OCI-LY3 (cell line): Measurements from ENCODE around the gene SLC13A5.

Source experiments
- H2AFZ ChIP-seq: fragments of 200-600, 300-600 bp; shearing (Covaris generic); 2 replicates; pipeline ENCODE4 v1.6.0; 2014; ENCODE audit warnings: antibody characterized with exemption, low read depth, low read length
- H3K27ac ChIP-seq: fragments of 200-600, 300-600 bp; sonication (generic); 2 replicates; pipeline ENCODE4 v1.5.1; 2014; ENCODE audit warnings: mild to moderate bottlenecking, low read length, moderate library complexity, mixed read lengths
- H3K27me3 ChIP-seq: fragments of 200-600, 300-600 bp; sonication (generic); 2 replicates; pipeline ENCODE4 v1.6.1; 2014; ENCODE audit warnings: low read depth, low read length, mixed read lengths
- H3K36me3 ChIP-seq: fragments of 200-600, 300-600 bp; sonication (generic); replicated peaks from 2 replicates; pipeline ENCODE3; 2014; ENCODE audit warnings: low read depth, low read length, mixed read lengths
- H3K4me1 ChIP-seq: fragments of 300-600, 200-600 bp; sonication (generic); 2 replicates; pipeline ENCODE4 v1.6.1; 2014; ENCODE audit warnings: low read length, mixed read lengths
- H3K4me2 ChIP-seq: fragments of 200-600, 300-600 bp; sonication (generic); 2 replicates; pipeline ENCODE4 v1.6.1; 2014; ENCODE audit warnings: low read length, mixed read lengths
- H3K4me3 ChIP-seq: fragments of 300-600, 200-600 bp; sonication (generic); 2 replicates; pipeline ENCODE4 v1.5.1; 2014; ENCODE audit warnings: antibody characterized with exemption, mild to moderate bottlenecking, low read length, moderate library complexity
- H3K79me2 ChIP-seq: fragments of 300-600, 200-600 bp; shearing (Covaris generic); 2 replicates; pipeline ENCODE4 v1.6.1; 2014; ENCODE audit warnings: mild to moderate bottlenecking, low read length, mixed read lengths
- H3K9ac ChIP-seq: fragments of 300-600, 200-600 bp; shearing (Covaris generic); 2 replicates; pipeline ENCODE4 v1.6.0; 2014; ENCODE audit warnings: mild to moderate bottlenecking, low read length, moderate library complexity
- H3K9me3 ChIP-seq: fragments of 200-600, 300-600 bp; shearing (Covaris generic); 2 replicates; pipeline ENCODE4 v1.6.1; 2014; ENCODE audit warnings: low read length, mixed read lengths; ENCODE audit not compliant: insufficient read depth
- H4K20me1 ChIP-seq: fragments of 200-600, 300-600 bp; sonication (generic); 2 replicates; pipeline ENCODE4 v1.6.1; 2016; ENCODE audit warnings: low read length, mixed read lengths; ENCODE audit not compliant: insufficient read depth
- EZH2phosphoT487 ChIP-seq: fragments of 200-600 bp; shearing (Covaris generic); IDR thresholded peaks from 2 replicates; pipeline ENCODE4 v1.6.1; 2018; ENCODE audit warnings: antibody characterized with exemption, mixed run types, low read depth
- TF ChIP-seq, protein P1 (sequence below): fragments of 200-600, 300-600 bp; sonication (generic); IDR thresholded peaks from 2 replicates; pipeline ENCODE4 v1.5.1; 2014; ENCODE audit warnings: antibody characterized with exemption, low read length, low read depth

Gene SLC13A5

DNA sequence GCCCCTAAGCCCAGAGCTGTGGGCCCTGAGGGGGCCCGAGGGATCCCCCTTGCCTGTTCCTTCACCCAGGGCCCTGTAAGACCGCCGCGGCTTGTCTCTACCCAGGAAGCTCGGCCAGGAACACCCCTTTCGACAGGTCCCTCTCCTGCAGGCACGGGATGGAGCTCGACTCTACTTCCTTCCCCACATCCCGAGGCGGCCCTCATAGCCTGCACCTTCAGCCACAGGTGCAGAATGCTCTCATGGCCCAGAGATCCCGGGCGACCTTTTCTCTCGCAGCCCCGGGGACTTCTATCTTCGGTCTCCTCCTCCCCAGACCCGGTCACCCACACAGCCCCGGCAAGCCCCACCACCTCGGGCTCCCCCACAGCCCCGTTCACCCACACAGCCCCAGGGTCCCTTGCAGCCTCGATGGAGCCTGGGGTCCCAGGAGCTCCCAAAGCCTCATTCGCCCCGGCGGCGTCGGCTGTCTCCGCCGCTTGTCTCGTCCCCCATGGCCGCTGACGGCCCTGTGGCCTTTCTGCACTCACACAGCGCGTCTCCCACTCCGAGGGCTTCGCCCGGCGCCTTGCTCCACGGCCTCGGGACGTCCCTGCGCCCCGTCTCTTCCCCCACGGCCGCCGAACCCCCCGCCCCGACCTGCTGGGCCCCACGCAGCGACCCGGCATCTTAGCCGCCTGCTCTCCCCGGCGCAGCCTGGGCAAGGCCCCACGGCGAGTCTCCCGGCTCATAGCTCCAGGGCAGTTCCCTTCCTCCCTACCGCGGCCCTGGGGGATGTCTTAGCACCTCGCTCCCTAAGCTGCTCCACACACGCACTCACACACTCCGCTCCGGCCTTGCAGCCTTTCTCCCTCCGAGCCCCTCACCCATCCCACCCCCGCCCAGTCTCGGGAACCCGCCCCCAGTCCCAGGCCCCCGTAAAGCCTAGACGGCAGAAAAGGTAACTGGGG, 73.3 kb downstream of the SLC13A5 start:
- peak overlapping the region; percentile 100 for H2AFZ ChIP-seq
- no peaks in the 10 kb centered on the region for H3K27me3 ChIP-seq
- H3K4me1 ChIP-seq, result peaks cover 8% of the 10 kb centered on the region
- peaks cover 37% of the 10 kb centered on the region for H3K79me2 ChIP-seq
- H3K4me3 ChIP-seq, result peak overlapping the region; percentile 95
- H3K9me3 ChIP-seq, result no peaks in the 10 kb centered on the region
- TF ChIP-seq EZH2phosphoT487, result no peak
- TF ChIP-seq, protein P1, sequence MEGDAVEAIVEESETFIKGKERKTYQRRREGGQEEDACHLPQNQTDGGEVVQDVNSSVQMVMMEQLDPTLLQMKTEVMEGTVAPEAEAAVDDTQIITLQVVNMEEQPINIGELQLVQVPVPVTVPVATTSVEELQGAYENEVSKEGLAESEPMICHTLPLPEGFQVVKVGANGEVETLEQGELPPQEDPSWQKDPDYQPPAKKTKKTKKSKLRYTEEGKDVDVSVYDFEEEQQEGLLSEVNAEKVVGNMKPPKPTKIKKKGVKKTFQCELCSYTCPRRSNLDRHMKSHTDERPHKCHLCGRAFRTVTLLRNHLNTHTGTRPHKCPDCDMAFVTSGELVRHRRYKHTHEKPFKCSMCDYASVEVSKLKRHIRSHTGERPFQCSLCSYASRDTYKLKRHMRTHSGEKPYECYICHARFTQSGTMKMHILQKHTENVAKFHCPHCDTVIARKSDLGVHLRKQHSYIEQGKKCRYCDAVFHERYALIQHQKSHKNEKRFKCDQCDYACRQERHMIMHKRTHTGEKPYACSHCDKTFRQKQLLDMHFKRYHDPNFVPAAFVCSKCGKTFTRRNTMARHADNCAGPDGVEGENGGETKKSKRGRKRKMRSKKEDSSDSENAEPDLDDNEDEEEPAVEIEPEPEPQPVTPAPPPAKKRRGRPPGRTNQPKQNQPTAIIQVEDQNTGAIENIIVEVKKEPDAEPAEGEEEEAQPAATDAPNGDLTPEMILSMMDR, result no peak
- H3K36me3 ChIP-seq, result peaks cover 15% of the 10 kb centered on the region
- H3K9ac ChIP-seq, result peak overlapping the region; percentile 89
- peak overlapping the region; percentile 93 for H3K4me2 ChIP-seq
- H4K20me1 ChIP-seq, result no peaks in the 10 kb centered on the region
- H3K27ac ChIP-seq, result peak overlapping the region; percentile 84

DNA sequence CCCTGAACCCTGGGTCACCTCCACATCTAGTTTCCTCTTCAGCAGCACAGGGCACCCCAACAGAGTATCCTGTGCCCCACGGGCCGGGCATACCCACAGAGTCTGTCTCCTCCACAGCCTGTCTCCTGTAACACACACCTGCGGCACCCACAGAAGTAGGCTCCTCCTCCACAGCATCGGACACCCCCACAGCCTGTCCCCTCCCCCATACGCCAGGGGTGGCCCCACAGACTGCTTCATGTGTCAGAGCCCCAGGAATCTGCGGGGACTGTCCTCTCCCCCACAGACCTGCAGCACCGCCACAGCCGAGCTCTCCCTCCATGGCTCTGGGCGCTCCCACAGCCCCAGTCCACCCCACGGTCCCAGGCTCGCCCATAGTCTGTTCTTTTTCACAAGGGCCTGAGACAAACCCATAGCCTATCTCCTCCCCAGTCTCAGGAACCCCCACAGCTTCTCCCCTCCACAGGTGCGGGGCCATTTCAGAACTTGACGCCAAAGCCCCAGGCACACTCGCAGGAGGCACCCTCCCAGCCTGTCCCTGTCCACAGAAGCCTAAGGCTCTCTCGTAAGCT, 74.1 kb downstream of the SLC13A5 start:
- H3K79me2 ChIP-seq, result peaks cover 37% of the 10 kb centered on the region
- H3K4me2 ChIP-seq, result peak overlapping the region; percentile 93
- peaks cover 12% of the 10 kb centered on the region for H3K36me3 ChIP-seq
- H3K4me1 ChIP-seq, result peaks cover 8% of the 10 kb centered on the region
- H4K20me1 ChIP-seq, result no peaks in the 10 kb centered on the region
- peak overlapping the region; percentile 95 for H3K4me3 ChIP-seq
- peak overlapping the region; percentile 89 for H3K9ac ChIP-seq
- no peak overlapping the region for H2AFZ ChIP-seq
- no peaks in the 10 kb centered on the region for H3K27me3 ChIP-seq
- no peaks in the 10 kb centered on the region for H3K9me3 ChIP-seq
- TF ChIP-seq, protein P1, result no peak
- TF ChIP-seq EZH2phosphoT487, result no peak
- H3K27ac ChIP-seq, result no peak overlapping the region

DNA sequence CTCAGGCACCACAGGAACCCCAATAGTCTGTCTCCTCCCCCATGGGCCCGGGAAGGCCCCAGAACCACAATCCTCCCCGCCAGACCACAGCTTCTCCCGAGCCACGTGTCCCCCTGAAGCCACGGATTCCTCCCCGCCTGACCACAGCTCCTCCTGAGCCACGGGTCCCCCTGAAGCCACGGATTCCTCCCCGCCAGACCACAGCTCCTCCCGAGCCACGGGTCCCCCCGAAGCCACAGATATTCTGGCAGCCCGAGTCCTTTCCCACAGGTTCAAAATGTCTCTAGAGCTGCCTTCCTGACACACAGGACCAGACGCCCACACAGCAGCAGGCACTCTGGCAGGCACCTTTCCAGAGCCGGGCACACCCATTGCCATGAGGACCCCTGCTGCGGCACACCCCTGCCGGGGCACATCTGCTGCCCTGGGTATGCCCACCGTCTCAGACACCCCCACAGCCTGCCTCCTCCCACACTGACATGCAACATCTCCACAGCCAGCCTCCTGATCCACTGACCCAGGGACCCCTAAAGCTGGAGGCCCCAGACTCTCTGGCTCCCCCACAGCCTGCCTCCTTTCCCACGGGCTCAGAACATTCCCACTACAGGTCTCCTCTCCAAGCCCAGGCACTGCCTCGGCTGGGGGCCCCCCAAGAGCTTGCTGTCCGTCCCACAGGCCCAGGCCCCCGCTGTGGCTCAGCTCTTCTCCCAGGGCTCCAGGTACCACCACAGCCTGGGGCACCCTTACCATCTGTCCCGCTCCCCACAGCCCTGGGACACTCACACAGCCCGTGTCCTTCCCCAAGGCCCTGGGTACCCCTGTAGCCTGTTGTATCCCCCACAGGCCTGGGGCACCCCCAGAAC, 74.9 kb downstream of the SLC13A5 start:
- peaks cover 11% of the 10 kb centered on the region for H3K36me3 ChIP-seq
- H2AFZ ChIP-seq, result no peak overlapping the region
- H3K27ac ChIP-seq, result no peak overlapping the region
- no peaks in the 10 kb centered on the region for H3K27me3 ChIP-seq
- H3K4me1 ChIP-seq, result peaks cover 8% of the 10 kb centered on the region
- H3K4me3 ChIP-seq, result no peak overlapping the region
- no peak overlapping the region; the same call in 1 of the 2 replicates for H3K4me2 ChIP-seq
- no peaks in the 10 kb centered on the region for H3K9me3 ChIP-seq
- TF ChIP-seq, protein P1, result no peak
- no peak for TF ChIP-seq EZH2phosphoT487
- no peak overlapping the region for H3K9ac ChIP-seq
- peaks cover 37% of the 10 kb centered on the region for H3K79me2 ChIP-seq
- no peaks in the 10 kb centered on the region for H4K20me1 ChIP-seq

DNA sequence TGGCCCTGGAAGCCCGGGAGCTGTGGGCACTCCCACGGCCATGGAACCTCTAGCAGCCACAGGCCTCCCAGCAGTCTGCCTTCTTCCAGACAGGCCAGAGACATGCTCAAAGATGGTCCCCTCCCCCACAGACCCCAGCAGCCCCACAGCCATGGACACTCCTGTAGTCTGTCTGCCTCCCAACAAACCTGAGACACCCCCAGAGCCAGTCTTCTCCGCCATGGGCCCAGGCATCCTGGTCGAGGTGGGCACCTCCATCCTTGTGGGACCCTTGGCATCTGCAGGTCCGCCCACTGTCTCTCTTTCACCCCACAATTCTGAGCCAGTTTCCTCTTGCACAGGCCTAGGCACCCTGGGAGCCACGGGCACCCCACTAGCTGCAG, 75.7 kb downstream of the SLC13A5 start:
- Histone ChIP-seq H3K4me1 (peaks cover 8% of the 10 kb centered on the region), H3K4me2 (no peak overlapping the region), H2AFZ (no peak overlapping the region), H3K36me3 (peaks cover 8% of the 10 kb centered on the region), H4K20me1 (no peaks in the 10 kb centered on the region), H3K27ac (no peak overlapping the region), H3K9me3 (no peaks in the 10 kb centered on the region), H3K4me3 (no peak overlapping the region), H3K79me2 (peaks cover 34% of the 10 kb centered on the region), H3K27me3 (no peaks in the 10 kb centered on the region), H3K9ac (no peak overlapping the region)
- no peak for TF ChIP-seq EZH2phosphoT487
- TF ChIP-seq, protein P1, result no peak
